ENCODE results near the gene AP2M1.
"Not testable (repeated sequence)": the region's sequence is repeated elsewhere in the genome, so short reads cannot be mapped to it uniquely, and the experiment has no call there.

AP2M1 gene

DNA sequence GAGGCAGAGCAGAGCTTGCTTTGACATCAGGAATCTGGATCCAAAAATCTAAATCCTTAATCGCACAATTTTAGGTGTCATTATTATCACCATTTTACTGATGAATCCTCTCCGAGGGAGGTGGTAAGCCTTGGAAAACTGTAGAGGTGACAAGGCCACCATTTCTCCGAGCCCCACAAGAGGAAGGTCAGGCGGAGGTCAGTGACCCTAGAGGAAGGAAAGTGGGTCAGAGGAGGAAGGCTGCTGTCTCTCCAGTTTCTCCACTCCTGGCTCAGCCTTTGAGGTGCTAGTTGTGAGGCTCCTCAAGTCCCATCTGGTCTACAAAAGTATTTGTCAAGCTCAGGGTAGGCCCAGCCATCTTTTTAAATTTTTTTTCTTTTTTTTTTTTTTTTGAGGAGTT, 16.3 kb upstream of the AP2M1 start:
- no peak for DNase-seq

- DNase-seq: no peak
Observed at GRCh38 chr3:184160456-184160855, 14.2 kb upstream of the AP2M1 start.

DNA sequence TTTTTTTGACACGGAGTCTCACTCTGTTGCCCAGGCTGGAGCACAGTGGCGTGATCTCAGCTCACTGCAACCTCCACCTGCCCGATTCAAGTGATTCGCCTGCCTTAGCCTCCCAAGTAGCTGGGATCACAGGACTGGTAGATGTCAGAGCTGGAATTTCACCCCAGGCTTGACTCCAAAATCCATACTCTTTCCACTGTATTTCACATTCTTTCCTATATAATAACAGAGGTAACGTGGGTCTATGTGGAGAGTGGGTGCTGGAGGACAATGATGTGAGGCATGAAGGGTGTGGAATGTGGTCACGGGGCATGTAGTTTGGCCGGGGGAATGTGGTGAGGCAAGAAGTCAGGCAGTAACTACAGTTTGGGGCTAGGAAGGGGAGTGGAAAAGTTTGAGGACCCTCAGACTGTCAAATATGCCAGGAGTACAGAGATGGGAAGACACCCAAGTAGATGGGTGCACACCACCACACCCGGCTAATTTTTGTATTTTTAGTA, 12.0 kb upstream of the AP2M1 start:
- not testable (repeated sequence) for DNase-seq

DNA sequence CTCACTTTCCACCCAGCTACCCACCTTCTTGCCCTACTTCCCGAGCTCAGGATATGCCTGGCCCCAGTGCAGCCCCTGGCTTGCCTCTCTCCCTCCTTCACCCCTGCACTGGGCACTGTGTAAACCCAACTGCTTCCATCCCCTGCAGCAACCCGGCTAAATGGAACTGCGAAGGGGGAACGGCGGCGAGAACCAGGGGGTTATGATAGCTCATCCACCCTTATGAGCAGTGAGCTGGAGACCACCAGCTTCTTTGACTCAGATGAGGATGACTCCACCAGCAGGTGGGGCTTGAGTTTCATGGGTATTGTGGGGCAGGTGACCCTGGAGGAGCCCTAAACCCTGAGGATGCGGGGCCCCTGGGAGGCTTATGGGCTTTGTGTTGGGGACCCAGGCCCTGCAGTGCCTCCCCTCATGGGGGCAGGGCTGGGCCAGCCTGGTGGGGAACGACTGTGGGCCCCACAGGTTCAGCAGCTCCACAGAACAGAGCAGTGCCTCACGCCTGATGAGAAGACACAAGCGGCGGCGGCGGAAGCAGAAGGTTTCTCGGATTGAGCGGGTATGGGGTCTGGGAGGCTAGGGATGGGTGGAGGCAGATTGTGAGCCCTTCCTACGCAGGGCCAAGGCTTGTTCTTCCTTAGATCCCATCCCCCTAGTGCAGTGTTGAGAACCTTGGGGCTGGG, 9.9 kb upstream of the AP2M1 start:
- DNase-seq: no peak

DNA sequence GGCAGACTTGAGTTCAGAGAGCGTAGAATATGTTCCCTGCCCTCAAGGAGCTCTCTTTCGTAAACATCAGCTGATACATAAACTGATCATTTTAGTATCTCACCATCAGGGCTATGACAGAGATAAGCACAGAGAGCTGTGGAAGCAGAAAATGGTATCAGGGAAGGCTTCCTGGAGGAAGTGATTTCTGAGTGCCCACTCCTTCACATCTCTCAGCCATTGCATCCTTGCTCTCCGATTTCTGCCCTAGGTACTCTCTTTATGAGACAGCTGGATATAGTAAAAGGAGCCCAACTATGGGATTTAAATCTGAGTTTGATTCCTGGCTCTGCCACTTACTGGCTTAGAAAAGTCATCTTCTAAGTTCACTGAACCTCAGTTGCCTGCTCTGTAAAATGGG, 9.1 kb upstream of the AP2M1 start:
- DNase-seq: no peak

GRCh38 chr3:184166671-184167070, 8.0 kb upstream of the AP2M1 start:
- no peak for DNase-seq

DNA sequence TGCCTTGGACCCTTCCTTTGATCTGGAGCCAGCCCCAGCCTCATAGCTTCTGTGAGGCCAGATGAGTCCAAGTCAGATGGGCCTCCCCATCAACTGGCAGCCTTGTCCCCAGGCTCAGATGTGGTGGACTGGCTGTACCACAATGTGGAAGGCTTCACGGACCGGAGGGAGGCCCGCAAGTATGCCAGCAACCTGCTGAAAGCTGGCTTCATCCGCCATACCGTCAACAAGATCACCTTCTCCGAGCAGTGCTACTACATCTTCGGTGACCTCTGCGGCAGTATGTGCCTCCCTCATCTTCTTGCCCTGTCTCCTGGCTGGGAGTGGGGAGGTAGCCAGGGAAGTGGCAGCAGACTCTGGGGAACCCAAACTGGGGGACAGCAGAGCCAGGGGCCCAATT, 6.9 kb upstream of the AP2M1 start:
- no peak for DNase-seq

DNA sequence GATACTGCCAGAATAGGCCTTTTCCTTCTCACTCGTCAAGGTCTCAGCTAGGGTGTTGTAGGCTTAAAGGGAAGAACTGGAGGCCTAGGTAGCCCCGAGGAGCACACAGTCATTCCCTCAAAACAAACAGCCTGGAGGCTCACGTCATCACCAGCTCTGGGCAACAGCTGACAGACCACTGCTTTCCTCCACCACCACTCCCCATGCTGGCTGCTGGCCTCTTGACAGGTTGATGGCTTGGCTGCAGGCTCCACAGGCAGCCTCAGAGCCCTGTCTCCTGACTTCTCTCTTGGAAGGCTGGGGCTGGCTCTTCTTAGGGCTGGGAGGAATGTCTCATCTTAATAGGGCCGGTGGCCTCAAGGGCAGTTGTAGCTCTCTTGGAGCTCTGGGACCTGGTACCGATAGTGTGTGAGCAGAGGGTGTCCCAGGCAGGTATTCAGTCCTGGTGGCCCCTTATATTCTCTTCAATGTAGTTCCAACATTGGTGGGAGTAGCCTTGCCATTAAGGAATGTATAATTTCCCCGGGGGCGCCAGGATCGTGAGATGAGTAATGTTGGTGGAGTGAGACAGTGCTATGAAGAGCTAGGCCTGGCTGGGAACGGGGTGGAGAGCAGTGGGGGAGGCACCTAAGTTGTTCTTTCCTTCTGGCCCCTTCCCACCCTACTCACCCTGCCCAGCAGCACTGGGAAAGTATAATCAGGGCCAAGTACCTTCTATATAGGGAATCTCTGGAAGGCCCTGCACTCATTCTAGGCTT, 6.1 kb upstream of the AP2M1 start:
- DNase-seq: no peak

- no peak for DNase-seq
Observed at GRCh38 chr3:184169896-184170875, 4.5 kb upstream of the AP2M1 start.

GRCh38 chr3:184171562-184171961, 3.1 kb upstream of the AP2M1 start:
- no peak for DNase-seq

DNA sequence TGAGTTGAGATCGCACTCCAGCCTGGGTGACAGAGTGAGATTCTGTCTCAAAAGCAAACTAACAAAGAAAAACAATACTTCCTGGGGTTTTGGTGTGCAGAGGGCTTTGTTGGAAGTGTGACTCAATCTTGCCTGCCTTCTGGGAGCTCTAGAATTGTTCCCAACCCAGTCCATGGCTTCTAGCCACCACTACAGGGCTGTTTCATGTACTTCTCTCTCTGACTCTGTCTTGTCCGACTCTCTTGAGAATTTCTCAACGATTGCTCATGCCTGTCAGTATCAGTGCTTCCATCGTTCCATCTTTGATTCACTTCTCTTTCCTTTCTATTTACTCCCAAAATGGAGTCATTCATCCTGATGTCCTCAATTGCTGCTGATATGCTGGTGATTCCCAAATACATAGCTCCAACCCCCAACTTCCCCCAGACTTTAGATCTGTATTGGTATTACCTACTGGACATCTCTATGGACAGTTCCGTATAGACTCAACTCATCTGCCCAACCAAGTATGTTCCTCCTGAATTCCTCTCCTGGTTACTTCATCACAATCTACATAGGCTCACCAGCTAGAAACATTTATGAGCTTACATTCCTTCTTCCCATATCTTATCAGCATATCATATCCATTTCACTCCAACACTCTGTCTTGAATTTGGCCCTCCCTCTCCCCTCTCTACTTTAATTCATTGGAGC, 1.8 kb upstream of the AP2M1 start:
- no peak for DNase-seq

DNA sequence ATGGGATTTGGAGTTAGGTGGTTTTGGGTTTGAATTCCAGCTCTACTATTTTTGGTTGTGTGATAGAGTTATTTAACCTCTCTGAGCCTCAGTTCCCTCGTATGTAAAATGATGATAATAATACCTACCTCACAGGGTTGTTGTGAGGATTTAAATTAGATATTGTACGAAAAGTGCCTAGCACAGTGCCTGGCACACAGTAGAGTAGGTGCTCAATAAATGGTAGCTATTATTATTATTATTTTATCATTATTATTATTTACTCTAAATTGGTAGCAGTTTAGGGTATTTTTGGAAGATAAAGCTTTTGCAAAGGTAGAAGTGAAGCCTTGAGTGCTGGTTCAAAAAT, 1.3 kb upstream of the AP2M1 start:
- no peak for DNase-seq

DNA sequence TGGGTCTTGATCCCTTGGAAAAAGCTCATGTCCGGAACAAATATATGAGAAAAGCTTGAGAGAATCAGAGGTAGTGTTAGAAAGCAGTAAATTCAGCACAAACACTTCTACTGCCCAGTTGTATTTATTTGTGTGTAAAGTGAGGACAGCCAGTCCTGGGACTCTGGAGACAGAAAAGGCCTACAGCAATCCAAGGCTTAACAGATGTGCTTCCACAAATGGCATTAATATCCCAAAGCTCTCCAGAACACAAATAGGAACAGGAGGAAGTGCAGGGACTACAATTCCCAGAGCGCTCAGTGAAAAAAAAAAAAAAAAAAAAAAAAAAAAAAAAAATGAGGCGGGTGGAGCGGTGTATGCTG, 390 bp upstream of the AP2M1 start:
- DNase-seq: no peak

- no peak for DNase-seq
Observed at GRCh38 chr3:184175506-184175905, 851 bp downstream of the AP2M1 start.

- no peak for DNase-seq
Observed at GRCh38 chr3:184175981-184176376, 1.3 kb downstream of the AP2M1 start.

GRCh38 chr3:184176377-184177330, 2.0 kb downstream of the AP2M1 start:
- no peak for DNase-seq

- DNase-seq: no peak
Observed at GRCh38 chr3:184177331-184177731, 2.7 kb downstream of the AP2M1 start.

- DNase-seq: no peak
Observed at GRCh38 chr3:184177767-184178306, 3.2 kb downstream of the AP2M1 start.

DNA sequence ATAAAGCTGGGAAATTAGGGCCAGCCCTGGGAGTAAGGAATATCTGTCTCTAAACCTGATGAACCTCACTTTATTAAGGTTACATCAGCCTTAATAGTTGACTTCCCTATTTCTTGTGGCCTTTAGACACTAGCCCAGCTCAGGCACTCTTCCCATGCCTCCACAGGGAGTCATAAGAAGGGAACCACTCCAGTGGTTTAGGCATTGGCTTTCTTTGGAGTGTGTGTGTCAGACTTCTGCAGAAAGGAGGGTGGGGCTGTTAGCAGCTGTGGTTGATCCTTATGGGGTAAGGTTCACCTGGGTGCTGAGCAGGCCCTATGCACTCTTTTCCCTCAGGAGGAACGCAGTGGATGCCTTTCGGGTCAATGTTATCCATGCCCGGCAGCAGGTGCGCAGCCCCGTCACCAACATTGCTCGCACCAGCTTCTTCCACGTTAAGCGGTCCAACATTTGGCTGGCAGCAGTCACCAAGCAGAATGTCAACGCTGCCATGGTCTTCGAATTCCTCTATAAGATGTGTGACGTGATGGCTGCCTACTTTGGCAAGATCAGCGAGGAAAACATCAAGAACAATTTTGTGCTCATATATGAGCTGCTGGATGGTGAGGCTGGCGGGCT, 4.0 kb downstream of the AP2M1 start:
- no peak for DNase-seq

GRCh38 chr3:184180165-184180564, 5.5 kb downstream of the AP2M1 start:
- DNase-seq: no peak

GRCh38 chr3:184181596-184181995, 6.9 kb downstream of the AP2M1 start:
- no peak for DNase-seq
